Keratinocyte (primary cell): ENCODE results near the gene RCAN2. TPM values are rescaled to one million over a fixed set of nuclear protein-coding genes. Genes with fewer than 3 reads are reported as not detected.

Experiments used
- DNase-seq: peaks from one replicate; pipeline ENCODE4 v3.0.0-alpha.2; 2011; ENCODE audit warnings: low read depth, missing footprints, low spot score
- FAIRE-seq: peaks from 2 replicates; lab custom pipeline; 2011; peaks lifted over from hg19 to GRCh38; lab: Jason Lieb, UNC
- H2AFZ ChIP-seq: 2 replicates; pipeline ENCODE4 v1.6.0; 2012; ENCODE audit warnings: low read length, control low read depth, inconsistent platforms; ENCODE audit not compliant: control insufficient read depth
- H3K27ac ChIP-seq: 2 replicates; pipeline ENCODE4 v1.5.1; 2011; ENCODE audit warnings: low read length; ENCODE audit not compliant: control insufficient read depth, insufficient read depth
- H3K27me3 ChIP-seq: 3 replicates; pipeline ENCODE4 v1.6.0; 2011; ENCODE audit warnings: low read length; ENCODE audit not compliant: control insufficient read depth, insufficient read depth; ENCODE audit errors: extremely low read depth
- H3K36me3 ChIP-seq, 2 experiments: 2 replicates in 1 of 2; 3 replicates in 1 of 2; pipeline ENCODE4 v1.5.1; 2011; ENCODE audit warnings: low read length in 2 of 2, mild to moderate bottlenecking in 1 of 2; ENCODE audit not compliant: control insufficient read depth in 2 of 2, insufficient read depth in 2 of 2; ENCODE audit errors: extremely low read depth in 1 of 2
- H3K4me1 ChIP-seq: 3 replicates; pipeline ENCODE4 v1.5.1; 2011; ENCODE audit warnings: low read length; ENCODE audit not compliant: control insufficient read depth, insufficient read depth; ENCODE audit errors: extremely low read depth
- H3K4me2 ChIP-seq: 3 replicates; pipeline ENCODE4 v1.6.0; 2011; ENCODE audit warnings: low read depth, low read length; ENCODE audit not compliant: control insufficient read depth, insufficient read depth; ENCODE audit errors: extremely low read depth
- H3K4me3 ChIP-seq, 3 experiments: fragments of 200-600 bp in 1 of 3; sonication (generic) in 1 of 3; 2 replicates in 2 of 3; 3 replicates in 1 of 3; pipeline ENCODE4 v1.5.1; 2011 to 2016; ENCODE audit warnings: low read length in 3 of 3, mild to moderate bottlenecking in 3 of 3, control low read depth in 2 of 3, inconsistent platforms in 1 of 3, low read depth in 1 of 3, mixed read lengths in 1 of 3, mixed run types in 1 of 3, moderate library complexity in 1 of 3; ENCODE audit not compliant: control insufficient read depth in 2 of 3, insufficient read depth in 2 of 3; ENCODE audit errors: extremely low read depth in 1 of 3
- H3K79me2 ChIP-seq: 2 replicates; pipeline ENCODE4 v1.6.0; 2012; ENCODE audit warnings: low read length; ENCODE audit not compliant: control insufficient read depth, insufficient read depth
- H3K9ac ChIP-seq: 3 replicates; pipeline ENCODE4 v1.6.0; 2011; ENCODE audit warnings: low read length; ENCODE audit not compliant: control insufficient read depth, insufficient read depth; ENCODE audit errors: extremely low read depth
- H3K9me1 ChIP-seq: 3 replicates; pipeline ENCODE4 v1.6.0; 2011; ENCODE audit warnings: low read length; ENCODE audit not compliant: control insufficient read depth, insufficient read depth; ENCODE audit errors: extremely low read depth
- H3K9me3 ChIP-seq: 2 replicates; pipeline ENCODE4 v1.5.1; 2012; ENCODE audit warnings: low read depth, low read length; ENCODE audit not compliant: control insufficient read depth
- H4K20me1 ChIP-seq: 3 replicates; pipeline ENCODE4 v1.6.0; 2011; ENCODE audit warnings: low read length; ENCODE audit not compliant: control insufficient read depth, insufficient read depth; ENCODE audit errors: extremely low read depth
- EZH2 ChIP-seq: IDR thresholded peaks from one replicate; pipeline ENCODE4 v1.6.1; 2012; ENCODE audit warnings: inconsistent platforms, mild to moderate bottlenecking, low read length, moderate library complexity
- dilution Hi-C: fragments of 300-500 bp; cut with MboI; formaldehyde crosslinking; loops from one replicate; pipeline ENCODE4 v1.7.0; 2020; ENCODE audit warnings: low sequenced_read_pairs; ENCODE audit not compliant: extremely low pct_ligation_motif_present
- polyA plus RNA-seq, 5 experiments: library from polyadenylated mRNA; depleted of rRNA in 3 of 5; stranded (reverse) in 3 of 5; stranded (forward) in 1 of 5; unstranded in 1 of 5; fragments of >200 nt; gene quantifications; 1 replicate in 1 of 5; 2 replicates in 3 of 5; 3 replicates in 1 of 5; pipeline versions ENCODE4 v1.2.1 to v1.2.3, GENCODE V29; 2011 to 2012; ENCODE audit warnings: missing spikeins in 2 of 5, low read depth in 1 of 5, low replicate concordance in 1 of 5
- TF ChIP-seq, protein P1 (sequence below), 3 experiments: IDR thresholded peaks in 1 of 3; conservative IDR thresholded peaks in 1 of 3; optimal IDR thresholded peaks in 1 of 3; 2 replicates in 2 of 3; 3 replicates in 1 of 3; pipeline versions ENCODE3 to v1.5.1; 2011; ENCODE audit warnings: low read length in 3 of 3, mild to moderate bottlenecking in 3 of 3, moderate library complexity in 2 of 3, control low read depth in 1 of 3, inconsistent platforms in 1 of 3; ENCODE audit not compliant: insufficient read depth in 2 of 3; ENCODE audit errors: extremely low read depth in 1 of 3

RCAN2 gene
- polyA plus RNA-seq, 1 donor (not counting 4 experiments of a cell fraction or from before 2014, with no cell fraction given): not detected

GRCh38 chr6:46323312-46323965, 167.8 kb downstream of the RCAN2 start:
- Histone ChIP-seq H3K9ac (no peak overlapping the region), H3K4me1 (no peaks in the 10 kb centered on the region), H4K20me1 (no peaks in the 10 kb centered on the region), H2AFZ (no peak overlapping the region), H3K79me2 (no peaks in the 10 kb centered on the region), H3K4me2 (no peak overlapping the region), H3K27me3 (no peaks in the 10 kb centered on the region), H3K27ac (no peak overlapping the region), H3K9me1 (no peaks in the 10 kb centered on the region), H3K9me3 (no peaks in the 10 kb centered on the region), H3K36me3 (no peaks in the 10 kb centered on the region), H3K4me3 (no peak overlapping the region)
- dilution Hi-C loops: no loop called here
- FAIRE-seq (no peak), DNase-seq (no peak)
- TF ChIP-seq, protein P1, sequence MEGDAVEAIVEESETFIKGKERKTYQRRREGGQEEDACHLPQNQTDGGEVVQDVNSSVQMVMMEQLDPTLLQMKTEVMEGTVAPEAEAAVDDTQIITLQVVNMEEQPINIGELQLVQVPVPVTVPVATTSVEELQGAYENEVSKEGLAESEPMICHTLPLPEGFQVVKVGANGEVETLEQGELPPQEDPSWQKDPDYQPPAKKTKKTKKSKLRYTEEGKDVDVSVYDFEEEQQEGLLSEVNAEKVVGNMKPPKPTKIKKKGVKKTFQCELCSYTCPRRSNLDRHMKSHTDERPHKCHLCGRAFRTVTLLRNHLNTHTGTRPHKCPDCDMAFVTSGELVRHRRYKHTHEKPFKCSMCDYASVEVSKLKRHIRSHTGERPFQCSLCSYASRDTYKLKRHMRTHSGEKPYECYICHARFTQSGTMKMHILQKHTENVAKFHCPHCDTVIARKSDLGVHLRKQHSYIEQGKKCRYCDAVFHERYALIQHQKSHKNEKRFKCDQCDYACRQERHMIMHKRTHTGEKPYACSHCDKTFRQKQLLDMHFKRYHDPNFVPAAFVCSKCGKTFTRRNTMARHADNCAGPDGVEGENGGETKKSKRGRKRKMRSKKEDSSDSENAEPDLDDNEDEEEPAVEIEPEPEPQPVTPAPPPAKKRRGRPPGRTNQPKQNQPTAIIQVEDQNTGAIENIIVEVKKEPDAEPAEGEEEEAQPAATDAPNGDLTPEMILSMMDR (optimal IDR thresholded peaks at IDR 0.05 in 1 of 3, IDR thresholded peaks at IDR 0.05 in 1 of 3, conservative IDR thresholded peaks at IDR 0.05 in 1 of 3; ENCODE audit: extremely low read depth in 1 of 3, insufficient read depth in 2 of 3, low read length in 3 of 3): no peak
- TF ChIP-seq EZH2: no peak

- Histone ChIP-seq H3K27ac (no peak overlapping the region), H3K4me3 (no peak overlapping the region), H3K27me3 (no peaks in the 10 kb centered on the region), H3K4me2 (no peak overlapping the region), H3K36me3 (no peaks in the 10 kb centered on the region), H3K79me2 (no peaks in the 10 kb centered on the region), H3K9me3 (no peaks in the 10 kb centered on the region), H3K4me1 (no peaks in the 10 kb centered on the region), H2AFZ (no peak overlapping the region), H4K20me1 (no peaks in the 10 kb centered on the region), H3K9ac (no peak overlapping the region), H3K9me1 (no peaks in the 10 kb centered on the region)
- DNase-seq: no peak
- TF ChIP-seq, protein P1 (optimal IDR thresholded peaks at IDR 0.05 in 1 of 3, IDR thresholded peaks at IDR 0.05 in 1 of 3, conservative IDR thresholded peaks at IDR 0.05 in 1 of 3; ENCODE audit: extremely low read depth in 1 of 3, insufficient read depth in 2 of 3, low read length in 3 of 3): no peak
- dilution Hi-C loops: no loop called here
- no peak for FAIRE-seq
Observed at GRCh38 chr6:46320505-46320904, 170.7 kb downstream of the RCAN2 start.
